Brain microvascular endothelial cell (primary cell): ENCODE data around the gene HHATL.

ENCODE experiments used
- DNase-seq: peaks from one replicate; pipeline ENCODE4 v3.0.0-alpha.2; 2020
- H3K27ac ChIP-seq: fragments of 250-450 bp; sonication (Bioruptor Pico); 2 replicates; pipeline ENCODE4 v1.5.1; 2020; ENCODE audit warnings: mild to moderate bottlenecking, moderate library complexity
- H3K27me3 ChIP-seq: fragments of 250-450 bp; sonication (Bioruptor Pico); replicated peaks from 2 replicates; pipeline ENCODE4 v1.5.1; 2020; ENCODE audit warnings: mild to moderate bottlenecking
- H3K36me3 ChIP-seq: fragments of 250-450 bp; sonication (Bioruptor Pico); replicated peaks from 2 replicates; pipeline ENCODE4 v1.5.1; 2020; ENCODE audit warnings: mild to moderate bottlenecking
- H3K4me3 ChIP-seq: 2 replicates; pipeline ENCODE4 v1.5.1; 2011; ENCODE audit warnings: low read depth, mild to moderate bottlenecking, control low read depth, low read length, moderate library complexity
- in situ Hi-C: cut with HindIII; loops from 2 replicates; pipeline ENCODE4 v1.10.0; 2017; ENCODE audit warnings: low sequenced_read_pairs, low pct_ligation_motif_present
- TF ChIP-seq, protein P1 (sequence below): IDR thresholded peaks from 2 replicates; pipeline ENCODE4 v1.5.1; 2011; ENCODE audit warnings: low read depth, mild to moderate bottlenecking, moderate library complexity, low read length, control low read depth, inconsistent platforms; ENCODE audit errors: missing control alignments

HHATL gene

DNA sequence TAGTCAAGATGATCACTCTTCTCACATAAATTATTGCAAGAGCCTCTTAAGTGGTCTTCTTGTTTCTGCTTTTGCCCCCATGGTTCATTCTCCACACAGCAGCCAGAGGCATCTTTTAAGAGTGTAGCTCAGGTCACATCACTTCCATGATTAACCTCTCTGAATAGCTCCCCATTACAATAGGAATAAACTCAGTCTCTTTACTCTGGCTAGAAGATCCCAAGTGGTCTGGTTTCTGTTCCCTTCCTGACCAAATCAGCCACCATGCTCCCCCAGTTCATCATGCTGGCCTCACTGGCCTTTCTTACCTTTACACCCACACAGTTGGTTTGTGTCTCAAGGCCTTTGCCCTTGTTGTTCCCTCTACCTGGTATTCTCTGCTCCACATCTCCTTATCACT is 8.2 kb downstream of the HHATL start:
- peaks cover 12% of the 10 kb centered on the region for H3K27me3 ChIP-seq
- no peak for DNase-seq

DNA sequence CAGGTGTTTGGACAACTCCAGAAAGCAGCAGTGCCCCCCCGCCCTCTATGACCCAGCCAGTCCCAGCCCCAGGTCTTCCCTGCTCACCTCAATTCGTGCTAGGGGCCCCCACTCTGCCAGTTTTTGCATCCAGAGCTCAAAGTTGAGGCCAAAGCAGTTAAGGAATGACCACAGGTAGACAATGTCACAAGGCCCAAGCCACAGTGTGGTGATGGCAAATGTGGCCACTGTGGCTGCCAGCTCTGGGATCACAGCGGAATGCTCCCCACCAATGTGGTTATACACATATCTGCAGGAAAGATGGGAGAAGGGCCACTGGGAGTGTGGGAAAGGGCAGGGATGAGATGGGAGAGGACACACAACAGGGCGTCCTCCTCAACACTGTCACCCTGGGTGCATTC is 9.1 kb downstream of the HHATL start:
- in situ Hi-C loops, result no loop called here

More for the DNA sequence above, 8.2 kb downstream of the HHATL start:
- in situ Hi-C loops, result no loop called here
- H3K36me3 ChIP-seq, result no peaks in the 10 kb centered on the region
- TF ChIP-seq, protein P1, sequence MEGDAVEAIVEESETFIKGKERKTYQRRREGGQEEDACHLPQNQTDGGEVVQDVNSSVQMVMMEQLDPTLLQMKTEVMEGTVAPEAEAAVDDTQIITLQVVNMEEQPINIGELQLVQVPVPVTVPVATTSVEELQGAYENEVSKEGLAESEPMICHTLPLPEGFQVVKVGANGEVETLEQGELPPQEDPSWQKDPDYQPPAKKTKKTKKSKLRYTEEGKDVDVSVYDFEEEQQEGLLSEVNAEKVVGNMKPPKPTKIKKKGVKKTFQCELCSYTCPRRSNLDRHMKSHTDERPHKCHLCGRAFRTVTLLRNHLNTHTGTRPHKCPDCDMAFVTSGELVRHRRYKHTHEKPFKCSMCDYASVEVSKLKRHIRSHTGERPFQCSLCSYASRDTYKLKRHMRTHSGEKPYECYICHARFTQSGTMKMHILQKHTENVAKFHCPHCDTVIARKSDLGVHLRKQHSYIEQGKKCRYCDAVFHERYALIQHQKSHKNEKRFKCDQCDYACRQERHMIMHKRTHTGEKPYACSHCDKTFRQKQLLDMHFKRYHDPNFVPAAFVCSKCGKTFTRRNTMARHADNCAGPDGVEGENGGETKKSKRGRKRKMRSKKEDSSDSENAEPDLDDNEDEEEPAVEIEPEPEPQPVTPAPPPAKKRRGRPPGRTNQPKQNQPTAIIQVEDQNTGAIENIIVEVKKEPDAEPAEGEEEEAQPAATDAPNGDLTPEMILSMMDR, result no peak
- no peak overlapping the region for H3K27ac ChIP-seq
- H3K4me3 ChIP-seq, result no peak overlapping the region

DNA sequence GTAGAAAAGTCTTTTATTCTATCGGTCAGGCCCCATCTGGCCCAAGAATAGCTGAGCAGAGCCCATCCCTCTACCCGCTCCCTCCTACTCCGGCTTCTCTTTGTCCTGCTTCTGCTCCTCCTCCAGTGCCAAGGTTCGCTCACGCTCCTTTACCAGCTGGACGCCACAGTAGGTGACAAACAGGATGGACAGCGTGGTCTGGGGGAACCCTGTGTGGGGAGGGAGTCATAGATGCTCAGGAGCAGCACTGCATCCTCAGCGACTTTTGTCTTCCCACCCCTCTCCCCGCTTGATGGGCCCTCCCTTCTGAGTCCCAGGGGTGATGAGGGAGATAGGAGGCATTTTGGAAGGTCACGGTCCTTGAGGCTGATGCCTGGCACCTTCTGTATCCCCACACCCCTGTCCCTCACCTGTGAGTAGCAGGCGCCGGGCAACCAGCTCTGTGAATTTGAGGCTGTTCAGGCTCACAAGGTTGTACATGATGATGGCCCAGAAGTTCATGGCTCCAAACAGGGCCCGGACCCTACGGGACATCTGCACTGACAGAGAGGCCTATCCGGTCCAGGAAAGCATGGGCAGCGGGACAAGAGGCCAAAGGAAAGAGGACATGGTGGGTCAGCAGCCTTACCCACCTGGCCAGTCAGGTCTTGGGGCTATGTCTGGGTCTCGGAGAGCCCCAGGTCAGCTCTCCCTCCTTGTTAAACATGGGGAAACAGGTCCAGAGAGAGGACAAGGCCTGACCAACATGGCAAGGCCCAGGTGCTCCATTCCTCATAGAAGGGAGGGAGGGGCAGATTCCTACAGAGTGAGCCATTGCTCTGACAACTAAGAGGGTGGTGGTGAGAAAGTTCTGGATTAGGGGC is 9.7 kb downstream of the HHATL start:
- H3K27me3 ChIP-seq, result peaks cover 11% of the 10 kb centered on the region
- in situ Hi-C loops, result no loop called here

More for the DNA sequence above, 9.1 kb downstream of the HHATL start:
- no peak for DNase-seq
- no peaks in the 10 kb centered on the region for H3K36me3 ChIP-seq
- no peak overlapping the region for H3K27ac ChIP-seq
- H3K27me3 ChIP-seq, result peaks cover 12% of the 10 kb centered on the region
- H3K4me3 ChIP-seq, result no peak overlapping the region
- TF ChIP-seq, protein P1, result no peak

DNA sequence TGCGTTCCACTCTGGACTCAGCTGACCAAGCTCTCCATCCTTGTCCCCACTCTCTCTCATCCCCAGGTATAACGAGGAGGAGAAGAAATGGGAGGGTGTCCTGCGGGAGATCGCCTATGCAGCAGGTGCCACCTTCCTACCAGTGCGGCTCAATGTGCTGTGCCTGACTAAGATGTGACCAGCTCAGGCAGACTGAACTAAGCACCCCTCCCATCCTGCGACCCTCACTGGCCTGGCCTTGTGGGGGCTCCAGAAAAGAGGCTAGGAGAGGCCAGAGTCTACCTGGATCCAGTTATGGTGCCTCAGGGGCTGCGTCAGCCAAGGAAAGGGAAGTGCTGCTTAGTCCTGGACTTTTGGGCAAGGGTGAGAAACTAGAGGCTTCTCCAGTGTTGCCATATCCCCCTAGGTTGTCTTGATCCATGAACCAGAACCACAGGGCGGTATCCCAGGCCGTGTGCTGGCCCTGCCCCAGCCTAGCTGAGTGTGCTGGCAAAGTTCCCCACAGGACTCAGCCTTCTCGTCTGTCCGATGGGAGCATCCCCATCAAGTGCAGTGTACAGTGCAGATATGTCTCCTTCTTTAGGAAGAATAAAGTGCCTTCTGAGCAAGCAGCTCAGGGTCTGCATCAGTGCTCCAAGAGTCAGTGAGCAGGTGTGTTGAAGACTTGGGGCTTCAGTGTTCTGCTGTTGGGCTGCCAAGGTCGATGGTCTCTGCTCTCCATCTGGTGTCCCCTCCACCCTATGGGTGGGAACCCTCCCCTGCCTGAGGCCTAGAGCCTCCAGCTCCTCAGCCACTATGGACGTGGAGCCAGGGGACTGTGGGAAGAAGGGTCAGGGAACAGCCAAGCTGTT is 10.6 kb downstream of the HHATL start:
- DNase-seq, result no peak
- H3K4me3 ChIP-seq, result no peak overlapping the region
- in situ Hi-C loops, result no loop called here
- no peak overlapping the region for H3K27ac ChIP-seq
- H3K27me3 ChIP-seq, result peaks cover 11% of the 10 kb centered on the region
- H3K36me3 ChIP-seq, result no peaks in the 10 kb centered on the region
- TF ChIP-seq, protein P1, result no peak

More for the DNA sequence above, 9.7 kb downstream of the HHATL start:
- H3K27ac ChIP-seq, result no peak overlapping the region
- DNase-seq, result no peak
- H3K4me3 ChIP-seq, result no peak overlapping the region
- TF ChIP-seq, protein P1, result no peak
- no peaks in the 10 kb centered on the region for H3K36me3 ChIP-seq

DNA sequence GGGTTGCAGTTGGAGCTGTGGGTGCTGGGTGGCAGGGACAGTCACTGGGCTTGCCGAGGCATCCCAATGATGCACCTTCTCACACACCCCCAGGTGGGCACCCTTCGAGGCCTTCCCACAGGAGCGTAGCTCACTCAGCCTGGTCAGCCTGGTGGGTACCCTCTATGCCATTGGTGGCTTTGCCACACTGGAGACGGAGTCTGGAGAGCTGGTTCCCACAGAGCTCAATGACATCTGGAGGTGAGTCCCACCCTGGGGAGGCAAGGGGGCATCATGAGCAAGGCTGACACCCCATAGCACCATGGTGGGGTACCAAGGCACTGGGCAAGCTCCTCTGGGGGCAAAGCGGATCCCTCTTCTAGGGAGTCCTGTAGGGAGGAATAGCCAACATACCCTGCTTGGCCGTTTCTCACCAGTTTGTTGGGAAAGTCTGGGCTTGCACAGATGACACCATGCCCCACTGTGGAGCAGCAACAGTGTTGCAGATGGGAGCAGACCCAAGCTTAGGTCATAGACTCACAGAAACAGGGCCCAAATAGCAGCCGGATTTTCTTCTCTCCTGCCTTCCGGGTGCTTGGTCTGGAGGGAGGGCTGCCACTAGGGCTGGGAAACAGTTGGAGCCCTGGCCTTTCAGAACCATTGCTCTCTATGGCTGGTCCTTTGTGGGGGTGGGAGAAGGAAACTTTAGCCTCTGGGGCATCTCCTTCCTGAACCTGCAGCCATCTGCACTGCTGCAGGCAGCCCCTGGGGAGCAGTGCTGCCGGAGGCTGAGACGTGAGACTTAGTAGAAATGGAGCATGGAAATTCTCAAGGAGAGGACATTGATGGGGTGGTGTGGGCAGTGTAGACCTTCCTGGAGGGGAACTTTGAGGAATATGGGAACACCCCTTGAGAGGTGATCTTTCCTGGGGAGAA is 11.6 kb downstream of the HHATL start:
- DNase-seq, result no peak
- Histone ChIP-seq H3K36me3 (no peaks in the 10 kb centered on the region), H3K27ac (no peak overlapping the region), H3K27me3 (peaks cover 10% of the 10 kb centered on the region), H3K4me3 (no peak overlapping the region)
- in situ Hi-C loops, result no loop called here
- TF ChIP-seq, protein P1, result no peak
